Mammary epithelial cell (primary cell): ENCODE results near the gene MIA.
A peak's percentile ranks its signal among the peaks of the same experiment; 100 is the strongest.

ENCODE experiments used
- EZH2 ChIP-seq: IDR thresholded peaks from 2 replicates; pipeline ENCODE4 v1.6.1; 2012; ENCODE audit warnings: low read length, inconsistent platforms, borderline replicate concordance
- TF ChIP-seq, protein P1 (sequence below), 2 donors: IDR thresholded peaks in 1 of 2; conservative IDR thresholded peaks in 1 of 2; 2 replicates each; pipeline ENCODE4 v1.5.1; 2011 to 2012; ENCODE audit warnings: inconsistent platforms in 2 of 2, low read length in 2 of 2, mild to moderate bottlenecking in 2 of 2, control low read depth in 1 of 2, low read depth in 1 of 2; ENCODE audit not compliant: insufficient read depth in 1 of 2; ENCODE audit errors: extremely low read depth in 1 of 2

DNA sequence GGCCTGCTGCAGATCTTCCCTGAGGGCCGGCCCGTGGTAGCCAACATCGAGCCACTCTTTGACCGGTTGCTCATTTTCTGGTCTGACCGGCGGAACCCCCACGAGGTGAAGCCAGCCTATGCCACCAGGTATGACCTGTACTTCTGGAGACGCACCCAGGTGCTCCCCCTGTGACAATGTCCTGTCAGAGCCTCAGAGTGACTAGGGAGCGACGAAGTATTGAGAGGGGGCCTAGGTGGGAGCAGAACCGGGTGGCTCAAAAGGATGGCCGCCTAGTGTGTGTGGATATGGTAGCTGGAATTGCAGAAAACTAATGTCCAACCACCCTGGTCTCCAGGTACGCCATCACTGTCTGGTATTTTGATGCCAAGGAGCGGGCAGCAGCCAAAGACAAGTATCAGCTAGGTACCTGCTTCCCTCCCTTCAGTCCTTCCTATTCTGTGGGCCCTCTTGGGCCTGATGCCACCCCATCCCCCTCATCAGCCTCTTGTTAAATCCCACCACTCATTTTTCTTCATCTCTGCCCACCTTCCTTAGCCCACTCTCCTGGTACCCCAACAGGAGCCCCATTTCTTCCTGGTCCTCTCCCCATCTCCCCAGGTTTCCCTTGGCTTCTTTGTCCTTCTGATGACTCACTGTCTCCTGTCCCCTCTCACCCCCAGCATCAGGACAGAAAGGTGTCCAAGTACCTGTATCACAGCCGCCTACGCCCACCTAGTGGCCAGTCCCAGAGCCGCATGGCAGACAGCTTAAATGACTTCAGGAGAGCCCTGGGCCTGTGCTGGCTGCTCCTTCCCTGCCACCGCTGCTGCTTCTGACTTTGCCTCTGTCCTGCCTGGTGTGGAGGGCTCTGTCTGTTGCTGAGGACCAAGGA, 32.1 kb downstream of the MIA start:
- TF ChIP-seq, protein P1, sequence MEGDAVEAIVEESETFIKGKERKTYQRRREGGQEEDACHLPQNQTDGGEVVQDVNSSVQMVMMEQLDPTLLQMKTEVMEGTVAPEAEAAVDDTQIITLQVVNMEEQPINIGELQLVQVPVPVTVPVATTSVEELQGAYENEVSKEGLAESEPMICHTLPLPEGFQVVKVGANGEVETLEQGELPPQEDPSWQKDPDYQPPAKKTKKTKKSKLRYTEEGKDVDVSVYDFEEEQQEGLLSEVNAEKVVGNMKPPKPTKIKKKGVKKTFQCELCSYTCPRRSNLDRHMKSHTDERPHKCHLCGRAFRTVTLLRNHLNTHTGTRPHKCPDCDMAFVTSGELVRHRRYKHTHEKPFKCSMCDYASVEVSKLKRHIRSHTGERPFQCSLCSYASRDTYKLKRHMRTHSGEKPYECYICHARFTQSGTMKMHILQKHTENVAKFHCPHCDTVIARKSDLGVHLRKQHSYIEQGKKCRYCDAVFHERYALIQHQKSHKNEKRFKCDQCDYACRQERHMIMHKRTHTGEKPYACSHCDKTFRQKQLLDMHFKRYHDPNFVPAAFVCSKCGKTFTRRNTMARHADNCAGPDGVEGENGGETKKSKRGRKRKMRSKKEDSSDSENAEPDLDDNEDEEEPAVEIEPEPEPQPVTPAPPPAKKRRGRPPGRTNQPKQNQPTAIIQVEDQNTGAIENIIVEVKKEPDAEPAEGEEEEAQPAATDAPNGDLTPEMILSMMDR (conservative IDR thresholded peaks at IDR 0.05 in 1 of 2, IDR thresholded peaks at IDR 0.05 in 1 of 2; ENCODE audit: extremely low read depth in 1 of 2, insufficient read depth in 1 of 2, low read depth in 1 of 2, low read length in 2 of 2): peak; percentile 24 to 37
- no peak for TF ChIP-seq EZH2
